Activated CD4-positive, alpha-beta T cell treated with anti-CD3 and anti-CD28 coated beads, Interleukin-2, amount 50 U/mL, for 24 hours (primary cell): ENCODE measurements around the gene KCND1.

Experiments used
- DNase-seq, 2 donors: peaks; one replicate each; pipeline ENCODE4 v3.0.0-alpha.2; 2020; ENCODE audit warnings: low read depth in 1 of 2, low spot score in 1 of 2

The KCND1 gene

DNA sequence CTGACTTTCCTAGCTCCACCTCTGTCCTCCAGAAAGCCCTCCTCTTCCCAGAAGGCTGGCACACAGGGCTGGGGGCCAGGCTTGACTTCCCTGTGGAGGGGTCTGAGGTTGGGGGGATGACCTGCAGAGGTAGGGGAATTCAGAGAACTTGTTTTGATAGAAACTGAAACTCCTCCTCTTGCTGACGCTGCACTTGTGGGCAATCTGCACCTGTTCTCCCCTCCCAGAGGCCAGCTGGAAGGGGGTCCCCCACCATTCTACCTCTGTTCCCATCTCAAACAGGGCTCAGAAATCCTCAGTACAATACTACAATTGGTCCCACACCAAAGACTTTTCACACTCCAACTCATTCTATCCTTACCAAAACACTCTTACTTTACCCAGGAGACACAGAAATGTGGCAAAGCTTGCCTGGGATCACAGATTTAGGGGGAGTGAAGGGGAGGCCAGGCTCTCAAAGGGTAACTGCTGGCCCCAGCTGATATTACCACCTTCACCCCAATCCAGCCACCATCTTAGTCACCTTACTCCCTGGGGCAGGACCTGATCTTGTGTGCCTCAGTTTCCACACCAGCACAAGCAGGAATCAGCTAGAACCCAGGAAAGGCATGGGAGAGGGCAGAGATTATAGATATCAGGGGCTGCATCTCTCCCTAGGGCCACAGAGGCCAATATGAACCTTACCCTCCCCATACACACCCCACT, 32.8 kb downstream of the KCND1 start:
- DNase-seq, result peak in 1 of 2 donors; percentile 67

DNA sequence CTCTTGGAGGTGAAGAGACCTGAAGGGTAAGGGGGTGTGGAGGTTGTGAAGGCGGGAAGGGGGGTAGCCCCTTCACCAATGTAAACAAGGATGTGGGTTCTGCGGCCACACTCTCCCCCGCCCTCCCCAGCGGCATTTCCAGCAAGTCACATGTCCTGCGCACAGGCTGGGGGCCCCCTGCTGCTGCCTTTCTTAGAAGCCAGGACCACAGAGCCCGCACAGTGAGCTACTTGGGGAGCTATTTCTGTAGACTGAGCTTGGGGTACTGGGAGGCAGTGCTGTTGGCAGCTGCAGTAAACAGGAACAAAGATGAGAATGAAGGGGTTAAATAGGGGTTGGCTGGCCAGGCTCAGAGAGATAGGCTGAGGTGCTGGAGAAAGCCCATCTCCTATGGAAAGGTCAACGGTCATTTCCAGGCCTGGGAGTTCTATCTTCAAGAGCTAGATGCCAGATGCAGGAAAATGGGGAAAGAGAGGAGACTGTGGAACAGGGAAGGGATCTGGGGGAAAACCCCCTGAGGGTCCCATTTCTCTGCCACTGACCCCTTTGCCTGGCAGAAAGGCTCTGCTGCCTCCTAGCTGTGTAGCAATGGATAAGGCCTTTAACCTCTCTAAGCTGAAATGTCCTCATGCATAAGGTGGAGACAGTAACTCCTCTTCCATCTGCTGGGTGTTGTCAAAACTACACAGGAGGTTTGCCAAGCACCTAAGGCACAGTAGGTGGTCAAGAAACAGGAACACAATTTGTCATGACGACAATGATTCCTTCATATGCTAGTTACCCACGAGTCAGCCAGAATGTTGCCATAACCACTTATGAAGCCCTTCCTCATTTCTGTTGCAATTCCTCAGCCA, 34.4 kb downstream of the KCND1 start:
- peak; percentile 57 to 84 for DNase-seq

DNA sequence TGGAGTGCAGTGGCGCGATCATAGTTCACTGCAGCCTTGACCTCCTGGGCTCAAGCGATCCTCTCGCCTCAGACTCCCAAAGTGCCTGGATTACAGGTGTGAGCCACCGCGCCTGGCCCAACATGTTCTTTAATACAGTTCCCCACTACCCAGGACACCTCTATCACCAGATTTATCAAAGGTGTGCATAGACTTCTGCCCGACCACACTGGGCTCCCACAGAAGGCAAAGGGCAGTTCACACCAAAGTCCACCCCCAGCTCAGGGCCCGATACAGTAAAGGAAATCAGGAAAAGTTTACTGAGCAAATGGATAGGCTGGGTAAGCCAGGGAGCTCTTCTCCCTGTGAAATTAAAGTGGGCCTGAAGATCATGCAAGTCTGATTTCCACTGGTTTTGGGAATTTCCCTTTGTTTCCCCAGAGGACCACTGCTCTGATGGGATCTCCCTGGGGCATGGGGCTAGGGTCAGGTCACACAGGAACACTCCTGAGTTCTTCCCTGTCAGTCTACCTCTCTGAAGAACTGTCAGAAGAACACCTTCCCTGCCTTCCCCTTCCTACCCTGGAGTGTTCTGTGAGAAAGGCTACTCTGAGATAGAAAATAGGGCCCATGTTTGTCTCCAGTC, 35.1 kb downstream of the KCND1 start:
- no peak for DNase-seq

DNA sequence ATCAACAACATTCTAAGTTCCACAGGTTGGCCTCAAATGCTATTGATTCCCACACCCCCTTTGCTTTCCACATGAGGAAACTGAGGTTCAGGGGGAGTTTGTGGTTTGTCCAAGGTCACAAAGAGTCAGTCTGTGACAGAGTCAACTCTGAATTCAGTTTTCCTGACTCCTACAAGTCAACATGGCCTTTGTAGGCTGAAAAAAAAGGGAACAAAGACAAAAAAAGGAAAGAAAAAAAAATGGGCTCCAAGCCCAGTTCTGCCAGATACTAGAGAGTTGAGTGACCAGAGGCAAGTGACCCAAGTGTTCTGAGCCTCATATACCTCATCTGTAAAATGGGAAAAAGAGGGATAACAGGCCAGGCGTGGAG, 36.4 kb downstream of the KCND1 start:
- DNase-seq, result no peak

DNA sequence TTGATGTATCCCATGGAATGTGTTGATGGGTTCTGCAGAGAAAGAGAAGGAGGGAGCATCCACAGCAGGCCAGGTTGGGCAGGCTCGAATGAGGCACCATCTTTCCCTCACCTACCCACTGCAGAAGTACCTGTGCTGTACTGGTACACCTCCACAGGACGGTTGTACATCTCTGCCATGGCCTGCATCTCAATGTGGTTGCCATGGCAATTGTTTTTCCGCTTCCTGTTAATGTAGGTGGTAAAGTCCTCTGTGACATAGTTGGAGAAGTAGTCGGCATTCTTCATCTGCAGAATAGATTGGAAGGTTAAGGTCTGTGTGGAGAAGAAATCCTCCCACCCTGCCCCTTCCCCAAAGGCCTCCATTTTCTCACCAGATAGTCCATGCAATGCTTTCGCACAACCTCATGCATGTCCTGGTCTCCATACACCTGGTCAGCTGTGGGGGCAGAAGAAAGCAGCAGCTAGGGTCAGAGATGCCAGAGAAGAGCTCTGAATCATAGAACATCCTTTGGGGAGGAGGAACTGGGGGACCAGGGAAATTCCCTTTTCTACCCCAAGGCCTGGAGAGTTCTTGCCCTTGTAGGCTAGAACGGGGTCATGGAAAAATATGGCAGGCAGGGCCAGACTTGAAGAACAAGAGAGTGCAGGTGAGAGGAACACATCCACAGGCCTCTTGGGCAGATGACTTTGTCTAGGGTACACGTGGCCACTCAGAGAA, 36.9 kb downstream of the KCND1 start:
- no peak for DNase-seq

DNA sequence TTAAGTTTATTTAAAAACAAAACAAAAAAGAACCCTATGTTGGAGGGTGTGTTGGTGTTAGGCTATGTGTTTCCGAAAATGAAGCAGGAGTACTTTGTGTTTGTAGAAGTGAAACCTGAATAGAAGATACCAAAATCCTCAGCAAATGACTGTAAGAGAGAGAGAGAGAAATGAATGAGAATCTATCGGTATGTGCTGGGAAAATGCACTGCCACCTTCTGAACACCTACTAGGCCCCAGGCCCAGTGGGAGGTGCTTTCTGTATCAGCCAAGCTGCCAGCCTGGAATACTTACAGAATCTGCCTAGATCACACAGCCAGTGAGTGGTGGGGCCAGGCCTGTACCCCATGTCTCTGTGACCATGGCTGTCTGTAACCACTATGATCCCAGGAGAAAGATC, 37.9 kb downstream of the KCND1 start:
- DNase-seq, result no peak

DNA sequence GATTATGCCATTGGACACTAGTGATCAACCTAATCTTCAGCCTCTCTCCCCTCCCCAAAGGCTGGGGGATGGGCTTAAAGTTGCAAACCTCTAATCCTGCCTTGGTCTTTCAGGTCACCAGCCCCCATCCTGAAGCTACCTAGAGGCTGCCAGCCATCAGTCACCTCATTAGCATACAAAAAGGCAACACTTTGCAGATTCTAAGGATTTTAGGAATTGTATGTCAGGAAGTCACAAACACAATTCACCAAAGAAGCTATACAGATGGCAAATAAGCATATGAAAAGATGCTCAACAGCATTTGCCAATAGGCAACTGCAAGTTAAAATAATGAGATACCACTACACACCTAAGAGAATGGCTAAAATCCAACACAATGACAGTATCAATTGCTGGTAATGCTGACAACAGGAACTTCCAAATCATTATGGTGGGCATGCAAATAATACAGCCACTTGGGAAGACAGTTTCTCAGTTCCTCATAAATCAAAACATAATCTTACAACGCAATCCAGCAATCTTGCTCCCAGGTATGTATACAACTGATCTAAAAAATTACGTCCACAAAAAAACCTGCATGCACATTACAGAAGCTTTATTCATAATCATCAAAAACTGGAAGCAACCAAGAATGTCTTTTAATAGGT, 43.8 kb downstream of the KCND1 start:
- no peak for DNase-seq

DNA sequence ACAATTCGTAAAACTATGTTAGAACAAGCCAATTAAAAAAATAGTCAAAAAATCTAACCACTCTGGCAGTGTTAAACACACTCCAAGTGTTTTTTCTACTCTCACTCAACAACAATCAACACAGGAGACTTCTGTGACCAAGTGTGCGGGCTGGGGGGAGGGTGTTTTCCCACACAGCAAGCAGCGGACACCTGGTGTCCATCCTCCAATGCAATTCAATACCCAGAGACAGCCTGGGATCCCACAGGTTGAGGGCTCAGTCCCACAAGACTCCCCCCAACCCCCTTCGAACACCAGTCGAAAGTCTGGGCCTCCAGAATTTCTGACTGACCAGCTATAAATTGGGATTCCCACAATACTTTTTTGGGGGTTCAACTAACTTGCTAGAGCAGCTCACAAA, 44.5 kb downstream of the KCND1 start:
- DNase-seq, result no peak

DNA sequence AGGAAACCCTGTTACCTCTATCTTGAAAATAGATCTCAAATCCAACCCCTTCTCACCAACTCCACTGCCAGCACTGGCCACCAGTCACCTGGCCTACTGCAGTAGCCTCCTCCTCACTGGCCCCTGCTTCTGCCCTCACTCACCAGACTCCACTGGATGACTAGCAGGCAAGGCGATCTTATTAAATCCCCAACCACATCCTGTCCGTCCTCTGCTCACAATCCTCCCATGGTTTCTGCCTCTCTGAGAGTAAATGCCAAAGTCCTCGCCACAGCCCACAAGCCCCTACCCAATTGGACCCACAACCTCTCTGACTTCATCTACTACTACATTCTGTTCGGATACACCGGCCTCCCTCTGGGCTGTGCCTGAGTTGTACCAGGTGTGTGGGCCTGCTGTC, 47.4 kb downstream of the KCND1 start:
- DNase-seq, result no peak

DNA sequence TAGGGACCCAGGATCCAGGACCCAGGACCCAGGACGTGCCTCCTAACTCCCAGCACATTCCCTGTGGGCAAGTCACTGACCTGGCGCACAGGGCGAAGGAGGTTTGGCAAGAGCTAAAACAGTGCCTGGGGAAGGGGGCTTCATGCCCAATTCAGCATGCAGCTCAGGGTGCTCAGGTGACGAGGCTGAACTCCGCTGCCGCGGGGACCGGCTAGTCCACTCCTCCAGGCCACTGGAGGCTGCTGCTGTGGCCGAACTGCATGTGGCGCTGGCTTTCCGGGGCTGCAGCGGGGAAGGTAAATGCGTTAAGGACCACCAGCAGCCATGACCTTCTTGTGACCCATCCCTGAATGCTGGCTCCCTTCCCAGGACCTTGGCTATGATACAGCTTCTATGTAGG, 47.9 kb downstream of the KCND1 start:
- no peak for DNase-seq

DNA sequence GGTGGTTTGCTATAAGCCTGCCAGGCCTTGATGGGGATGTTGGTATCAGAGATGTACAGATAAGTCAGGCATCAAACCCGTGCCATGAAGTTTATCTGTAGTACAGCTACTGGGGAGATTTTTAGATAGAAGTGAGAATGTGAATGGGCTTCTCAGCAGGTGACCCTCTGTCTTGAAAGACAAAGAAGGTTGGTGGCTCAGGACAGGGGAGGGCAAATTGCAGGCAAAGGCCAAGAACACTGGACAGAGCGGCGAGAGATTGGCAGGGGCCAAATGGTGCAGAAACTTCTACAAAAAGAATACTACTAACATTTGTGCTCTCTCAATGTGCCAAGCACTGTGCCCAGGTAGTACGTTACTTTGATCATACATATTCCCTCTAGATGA, 50.9 kb downstream of the KCND1 start:
- no peak for DNase-seq

DNA sequence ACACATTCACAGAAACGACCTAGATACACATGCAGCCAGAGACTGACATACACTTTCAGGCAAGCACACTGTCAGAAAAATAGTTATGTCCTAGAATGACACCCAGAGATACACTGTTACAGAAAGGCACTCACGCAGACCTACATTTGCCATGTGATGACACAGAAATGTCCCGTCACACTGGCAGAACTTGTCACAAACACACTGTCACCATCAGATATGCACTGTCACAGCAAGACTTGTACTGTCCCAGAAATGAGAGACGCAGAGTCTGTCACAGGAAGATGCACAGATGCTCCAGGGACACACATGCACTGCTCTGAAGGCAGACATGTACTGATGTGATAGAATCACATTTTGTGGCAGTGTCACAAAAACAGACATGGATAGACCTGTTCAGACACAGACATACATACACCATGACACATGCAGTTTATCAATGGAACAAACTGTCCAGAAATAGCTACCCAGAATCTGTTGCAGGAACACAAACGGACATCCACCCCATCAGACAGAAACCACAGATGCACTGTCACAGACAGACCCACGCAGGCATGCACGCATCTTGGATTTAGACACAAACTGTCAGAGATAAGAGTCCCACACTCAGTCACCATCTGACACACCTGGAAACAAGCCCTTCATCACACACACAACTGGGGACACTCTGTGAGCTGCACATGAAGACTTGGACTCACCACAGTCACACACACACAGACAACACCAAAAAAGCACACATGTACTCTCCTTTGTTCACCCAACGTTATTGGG, 51.5 kb downstream of the KCND1 start:
- DNase-seq, result no peak

DNA sequence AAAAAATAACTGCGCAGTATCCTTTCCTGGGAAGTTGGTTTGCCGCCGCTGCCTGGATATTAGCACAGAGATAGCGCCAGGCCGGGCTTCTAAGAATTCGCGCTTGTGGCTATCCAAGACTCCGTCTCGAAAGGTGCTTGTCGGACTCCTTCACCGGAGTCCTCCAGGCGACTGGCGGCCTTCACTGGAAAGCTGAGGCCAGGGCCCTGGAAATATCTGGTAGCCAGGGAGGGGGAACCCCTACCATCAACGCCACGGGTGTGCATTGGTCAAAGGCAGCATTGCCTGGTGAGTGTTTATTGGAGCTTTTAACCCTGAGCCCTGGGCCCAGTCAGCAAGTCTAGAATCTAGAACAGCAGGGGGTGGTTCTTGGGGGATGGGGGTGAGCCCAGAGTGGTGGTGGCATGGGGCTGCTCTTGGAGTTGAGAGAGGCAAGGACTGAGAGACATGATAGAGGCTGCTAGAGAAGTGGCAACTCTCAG, 52.2 kb downstream of the KCND1 start:
- DNase-seq, result no peak

DNA sequence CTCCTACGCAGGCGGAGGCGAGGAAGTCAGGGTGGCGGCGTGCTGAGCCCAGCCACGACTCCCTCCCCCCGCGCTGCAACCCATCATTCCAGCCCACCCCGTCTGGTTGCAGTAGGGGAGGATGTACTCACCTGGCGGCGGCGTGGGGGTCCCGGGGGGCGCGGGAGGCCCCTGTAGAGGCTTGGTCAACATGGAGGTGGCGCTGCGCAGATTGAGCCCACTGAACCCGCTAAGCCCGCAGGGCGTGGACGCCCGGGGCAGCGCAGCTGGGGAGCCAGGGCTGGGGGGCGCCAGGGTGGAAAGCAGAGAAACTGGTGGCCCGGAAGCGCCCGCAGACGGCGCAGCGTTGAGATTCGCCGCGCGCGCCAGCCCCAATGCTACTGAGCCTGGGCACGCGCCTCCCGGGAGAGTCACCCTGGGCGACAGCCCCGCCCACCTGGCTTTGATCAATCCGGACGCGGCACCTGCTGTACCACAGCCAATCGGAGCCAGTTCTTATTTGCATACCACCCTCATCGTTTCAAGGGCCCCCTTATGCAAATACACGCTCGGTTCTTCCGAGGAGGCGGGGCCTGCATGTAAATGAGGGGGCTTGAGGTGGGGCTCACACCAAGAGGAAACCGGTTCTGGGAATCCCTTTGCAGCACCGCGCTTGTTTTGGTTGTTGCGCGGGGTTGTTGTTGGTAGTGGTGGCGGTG, 52.9 kb downstream of the KCND1 start, which contains the start of gene PIM2:
Gene PIM2 (minus strand): TSS at position 382 of the 698 bp plus-strand sequence. CDS start 190 bp downstream, at position 192.
- DNase-seq, result peak; percentile 69 to 88

DNA sequence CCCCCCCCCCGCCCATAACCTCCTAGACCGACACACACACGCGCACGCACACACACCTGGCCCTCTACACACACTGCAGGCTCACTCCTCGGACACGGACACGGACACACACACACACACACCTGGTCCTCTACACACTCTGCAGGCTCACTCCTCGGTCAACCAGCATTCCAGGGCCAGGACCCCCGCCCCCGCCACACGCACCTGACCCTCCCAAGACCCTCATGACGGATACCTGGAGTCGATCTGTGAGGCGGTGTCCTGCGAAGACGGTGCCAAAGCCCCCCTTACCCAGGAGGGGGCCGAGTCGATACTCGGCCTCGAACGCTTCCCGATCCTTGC, 53.4 kb downstream of the KCND1 start:
- DNase-seq, result no peak

DNA sequence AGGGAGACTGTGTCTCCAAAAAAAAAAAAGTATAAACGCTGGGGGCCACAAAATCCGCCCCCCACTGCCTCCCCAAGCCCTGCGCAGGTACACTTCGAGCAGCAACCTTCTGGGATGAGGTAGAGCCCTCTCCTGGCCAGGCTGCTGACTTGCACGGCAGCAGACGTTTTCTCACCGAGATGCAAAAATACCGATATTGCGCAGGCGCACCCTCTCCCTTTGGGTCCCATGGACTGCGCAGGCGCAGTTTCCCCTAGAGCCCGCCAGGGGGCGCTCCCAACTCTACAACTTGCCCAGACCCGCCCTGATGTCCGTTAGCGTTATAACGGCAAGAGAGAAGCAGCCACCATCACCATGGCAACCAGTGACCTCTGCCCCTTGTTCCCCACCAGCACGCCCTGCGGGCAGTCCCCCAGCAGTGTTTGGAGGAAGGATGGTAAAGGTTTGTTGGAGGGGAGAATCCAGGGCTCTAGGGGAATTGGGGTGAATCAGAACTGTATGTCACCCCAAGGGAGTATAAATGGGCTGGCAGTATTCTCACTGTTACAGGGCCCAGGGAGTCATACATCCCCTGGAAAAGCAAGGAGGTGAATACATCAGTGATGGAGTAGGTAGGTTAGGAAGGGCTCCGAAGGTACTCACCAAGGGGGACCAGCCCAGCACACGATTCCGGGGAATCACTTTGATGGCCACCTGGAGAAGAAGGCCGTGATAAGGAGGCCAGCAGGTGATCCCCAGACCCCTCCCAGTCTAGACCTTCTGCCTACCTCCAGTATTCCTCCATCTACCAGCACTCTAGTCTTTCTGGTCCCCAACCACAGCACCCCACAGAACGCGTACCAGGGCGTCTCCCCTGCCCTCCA, 54.3 kb downstream of the KCND1 start:
- peak; percentile 70 to 82 for DNase-seq

DNA sequence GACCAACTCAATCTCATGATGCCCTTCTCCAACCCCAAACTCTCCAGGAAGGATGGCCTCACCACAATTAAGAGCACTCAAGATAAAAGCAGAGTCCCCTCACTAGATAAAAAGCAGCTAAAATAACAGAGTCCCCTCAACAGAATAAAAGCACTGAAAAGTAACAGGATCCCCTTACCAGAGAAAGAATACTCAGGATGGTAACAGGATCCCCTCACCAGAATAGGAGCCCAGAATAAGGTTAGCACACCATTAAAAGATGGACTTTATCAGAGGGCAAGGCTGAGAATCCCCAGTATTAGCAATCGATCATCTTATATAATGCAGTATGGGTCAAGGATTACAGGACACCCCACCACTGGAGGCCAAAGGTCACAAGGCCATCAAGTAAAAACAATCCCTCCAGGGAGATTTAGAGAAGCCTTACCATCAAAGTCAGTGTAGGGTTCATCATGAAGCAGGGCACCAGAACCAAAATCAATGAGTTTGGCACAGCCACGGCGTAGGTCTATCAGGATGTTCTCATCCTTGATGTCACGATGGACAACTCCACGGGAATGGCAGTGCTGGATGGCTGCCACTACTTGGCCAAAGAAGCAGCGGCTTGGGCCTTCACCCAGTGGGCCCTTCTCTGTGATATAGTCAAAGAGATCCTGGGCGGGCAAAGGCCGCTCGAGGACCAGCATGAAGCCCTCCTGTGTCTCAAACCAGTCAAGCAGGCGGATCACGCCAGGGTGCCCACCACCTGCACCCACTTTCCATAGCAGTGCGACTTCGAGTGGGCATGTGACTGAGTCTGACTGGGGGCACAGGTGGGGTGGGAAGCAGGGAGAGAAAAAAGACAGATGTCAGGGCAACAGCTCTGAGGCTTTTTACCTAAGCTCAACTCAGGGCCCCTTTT, 56.8 kb downstream of the KCND1 start:
- DNase-seq, result no peak
